GM12892 (cell line): ENCODE measurements around the gene MGST2.

Experiments
- POLR2A ChIP-seq: IDR thresholded peaks from 2 replicates; pipeline ENCODE4 v1.6.1; 2011; ENCODE audit warnings: low read depth, low read length, control low read depth
- POLR2AphosphoS5 ChIP-seq: IDR thresholded peaks from 2 replicates; pipeline ENCODE4 v1.6.1; 2011; ENCODE audit warnings: low read depth, low read length, control low read depth
- TAF1 ChIP-seq: IDR thresholded peaks from 2 replicates; pipeline ENCODE4 v1.6.1; 2011; ENCODE audit warnings: low read depth, mild to moderate bottlenecking, control low read depth, low read length, borderline replicate concordance

GRCh38 chr4:139736661-139737060 lies 71.0 kb downstream of the MGST2 start:
- TF ChIP-seq POLR2A (no peak), POLR2AphosphoS5 (no peak), TAF1 (no peak)
